DND-41 (cell line): ENCODE measurements around the gene IST1.

Experiments
- CTCF ChIP-seq: IDR thresholded peaks from 2 replicates; pipeline ENCODE4 v1.5.1; 2012; ENCODE audit warnings: borderline replicate concordance, low read length, moderate library complexity, mild to moderate bottlenecking; ENCODE audit not compliant: poor library complexity, severe bottlenecking; ENCODE audit errors: extremely low read depth
- EZH2 ChIP-seq: IDR thresholded peaks from 3 replicates; pipeline ENCODE4 v1.6.1; 2012; ENCODE audit warnings: borderline replicate concordance, low read depth, mild to moderate bottlenecking, moderate library complexity, low read length, inconsistent platforms; ENCODE audit not compliant: severe bottlenecking

GRCh38 chr16:71902656-71903365, 7.5 kb downstream of the IST1 start:
- no peak for TF ChIP-seq CTCF
- TF ChIP-seq EZH2: no peak
